RWPE1 (cell line): ENCODE results near the gene OSGIN1.
A peak's percentile ranks its signal among the peaks of the same experiment; 100 is the strongest.

ENCODE experiments used
- CTCF ChIA-PET: fragments of 350-600 bp; sonication (Branson Sonifier 250); formaldehyde crosslinking; extraction: SDS; loops from one replicate; lab custom pipeline; 2021; lab: Yijun Ruan, JAX
- POLR2A ChIA-PET: fragments of 400-600 bp; formaldehyde crosslinking; extraction: SDS; loops from one replicate; lab custom pipeline; 2020; ENCODE audit warnings: antibody characterized with exemption; ENCODE audit not compliant: low non-redundant PET; lab: Yijun Ruan, JAX
- DNase-seq: peaks from one replicate; pipeline ENCODE4 v3.0.0; 2012; ENCODE audit warnings: low spot score
- H3K27ac ChIP-seq: fragments of 450-650 bp; 2 replicates; pipeline ENCODE4 v1.5.1; 2017
- CTCF ChIP-seq: fragments of 450-650 bp; conservative IDR thresholded peaks from 2 replicates; pipeline ENCODE4 v1.5.1; 2017; ENCODE audit warnings: low read depth, mild to moderate bottlenecking

OSGIN1 gene

DNA sequence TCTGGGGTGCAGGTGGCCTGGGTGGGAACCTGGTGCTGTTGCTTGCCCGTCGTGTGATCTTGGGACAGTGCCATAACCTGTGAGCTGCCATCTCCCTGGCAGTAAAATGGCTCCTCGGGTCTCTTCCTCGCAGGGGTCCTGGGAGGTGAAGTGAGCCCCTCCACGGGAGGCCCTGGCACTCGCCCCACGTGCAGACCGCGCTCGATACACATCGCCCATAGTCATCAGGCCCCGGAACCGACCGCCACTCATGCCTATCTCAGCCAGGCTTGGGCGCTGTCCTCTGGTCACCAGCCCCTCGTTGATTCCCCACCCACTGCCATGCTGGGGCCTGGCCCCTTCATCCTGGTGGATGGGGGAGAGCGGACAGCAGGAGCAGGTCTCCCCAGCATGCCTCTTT is 21.5 kb upstream of the OSGIN1 start:
- TF ChIP-seq CTCF = no peak
- ChIA-PET POLR2A (no interaction called here), CTCF (no interaction called here)

GRCh38 chr16:83932304-83932703 is 20.7 kb upstream of the OSGIN1 start:
- ChIA-PET POLR2A (no interaction called here), CTCF (interaction anchor here (0.6 kb wide), 2 partner anchors 134 to 152 kb away, joined by 3 read pairs; no protein-coding TSS in a partner anchor)
- TF ChIP-seq CTCF = no peak
- DNase-seq = no peak
- no peak overlapping the region for H3K27ac ChIP-seq

More for the DNA sequence above, 21.5 kb upstream of the OSGIN1 start:
- DNase-seq = no peak
- no peak overlapping the region for H3K27ac ChIP-seq

DNA sequence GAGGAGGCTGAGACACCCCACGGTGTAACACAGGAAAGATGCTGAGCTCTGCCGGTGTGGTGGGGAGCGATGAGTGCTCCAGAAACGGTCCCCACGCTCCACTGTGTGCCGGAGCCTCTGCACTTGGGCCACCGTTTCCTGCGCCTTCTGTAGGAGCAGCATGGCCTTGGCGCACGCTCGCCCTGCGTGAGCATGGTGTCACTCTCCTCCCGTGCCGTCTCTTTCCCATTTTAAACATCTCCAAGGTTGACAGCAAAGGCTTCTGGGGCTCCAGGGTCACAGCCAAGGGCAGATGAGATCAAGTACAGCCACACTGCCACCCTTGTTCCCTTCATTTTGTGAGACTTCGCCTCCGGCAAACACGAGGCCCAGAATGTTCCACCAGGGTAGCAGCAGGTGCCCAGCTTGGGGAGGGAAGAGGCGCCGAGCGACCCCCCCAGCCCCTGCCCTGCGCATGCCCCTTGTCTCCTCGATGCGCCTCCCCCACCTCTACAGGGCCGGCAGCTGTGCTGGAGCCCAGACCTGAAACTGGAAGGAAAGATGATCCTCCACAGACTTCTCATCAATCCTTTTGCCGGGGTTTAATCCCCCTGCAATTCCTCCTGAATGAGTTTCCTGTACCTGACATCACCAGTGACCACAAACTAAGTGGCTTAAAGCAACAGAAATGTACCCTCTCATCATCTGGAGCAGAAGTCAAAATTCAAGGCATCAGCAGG is 19.9 kb upstream of the OSGIN1 start:
- DNase-seq = no peak

GRCh38 chr16:83933885-83934683 is 19.0 kb upstream of the OSGIN1 start:
- no peak overlapping the region for H3K27ac ChIP-seq
- no peak for TF ChIP-seq CTCF
- no peak for DNase-seq
- POLR2A ChIA-PET = no interaction called here
- CTCF ChIA-PET = no interaction called here

More for the DNA sequence above, 19.9 kb upstream of the OSGIN1 start:
- TF ChIP-seq CTCF = no peak
- ChIA-PET POLR2A (no interaction called here), CTCF (interaction anchor here (0.6 kb wide), 1 partner anchor 133 kb away, joined by 3 read pairs; no protein-coding TSS in a partner anchor)
- no peak overlapping the region for H3K27ac ChIP-seq

GRCh38 chr16:83934684-83934977 is 18.4 kb upstream of the OSGIN1 start:
- TF ChIP-seq CTCF = no peak
- ChIA-PET POLR2A (no interaction called here), CTCF (interaction anchor here (0.6 kb wide), 1 partner anchor 79 kb away, joined by 3 read pairs; no protein-coding TSS in a partner anchor)
- no peak overlapping the region for H3K27ac ChIP-seq
- no peak for DNase-seq

GRCh38 chr16:83935005-83935857 is 17.8 kb upstream of the OSGIN1 start:
- no peak for TF ChIP-seq CTCF
- DNase-seq = no peak
- ChIA-PET CTCF (interaction anchor here (0.6 to 1.0 kb wide), 2 partner anchors 21 to 78 kb away, joined by 3 to 4 read pairs; no protein-coding TSS in a partner anchor), POLR2A (no interaction called here)
- H3K27ac ChIP-seq = peak overlapping the region; percentile 54
